Ovary (tissue), 3 donors: ENCODE results near the gene OPA1.

Experiments
- EP300 ChIP-seq: sonication (generic); formaldehyde crosslinking; IDR thresholded peaks from one replicate; pipeline ENCODE4 v1.6.1; 2017; ENCODE audit warnings: antibody characterized with exemption
- POLR2A ChIP-seq: fragments of 450-650 bp; IDR thresholded peaks from one replicate; pipeline ENCODE4 v1.6.1; 2017; ENCODE audit warnings: antibody characterized with exemption, mild to moderate bottlenecking, moderate library complexity
- TF ChIP-seq, protein P1 (sequence below), 3 donors: fragments of 450-650 bp in 2 of 3; fragments of 200-600 bp in 1 of 3; IDR thresholded peaks; one replicate each; pipeline versions ENCODE4 v1.5.1 to v1.8.0; 2016 to 2022; ENCODE audit warnings: antibody characterized with exemption in 3 of 3, mild to moderate bottlenecking in 1 of 3
- donor health status: DM: no; HTN: no; CAD: no.

DNA sequence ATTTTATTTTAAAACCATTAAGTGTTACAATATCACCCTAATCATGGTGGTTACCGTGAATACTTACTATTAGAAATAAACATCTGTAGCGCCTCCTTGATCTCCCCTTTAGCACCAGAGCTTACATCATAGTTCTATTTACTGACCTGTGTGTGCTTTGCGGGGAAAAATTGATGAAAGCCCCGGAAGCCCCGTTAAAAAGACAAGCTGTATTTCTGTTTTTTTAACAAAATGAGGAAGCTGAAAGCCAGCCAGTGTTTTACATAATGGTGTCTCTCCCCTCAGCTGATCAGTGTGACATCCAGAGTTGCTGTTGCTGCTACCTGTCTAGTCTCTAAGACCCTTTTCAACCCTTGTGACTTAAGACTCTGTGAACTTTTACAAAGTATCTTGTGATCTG is 100.8 kb downstream of the OPA1 start:
- TF ChIP-seq, protein P1, sequence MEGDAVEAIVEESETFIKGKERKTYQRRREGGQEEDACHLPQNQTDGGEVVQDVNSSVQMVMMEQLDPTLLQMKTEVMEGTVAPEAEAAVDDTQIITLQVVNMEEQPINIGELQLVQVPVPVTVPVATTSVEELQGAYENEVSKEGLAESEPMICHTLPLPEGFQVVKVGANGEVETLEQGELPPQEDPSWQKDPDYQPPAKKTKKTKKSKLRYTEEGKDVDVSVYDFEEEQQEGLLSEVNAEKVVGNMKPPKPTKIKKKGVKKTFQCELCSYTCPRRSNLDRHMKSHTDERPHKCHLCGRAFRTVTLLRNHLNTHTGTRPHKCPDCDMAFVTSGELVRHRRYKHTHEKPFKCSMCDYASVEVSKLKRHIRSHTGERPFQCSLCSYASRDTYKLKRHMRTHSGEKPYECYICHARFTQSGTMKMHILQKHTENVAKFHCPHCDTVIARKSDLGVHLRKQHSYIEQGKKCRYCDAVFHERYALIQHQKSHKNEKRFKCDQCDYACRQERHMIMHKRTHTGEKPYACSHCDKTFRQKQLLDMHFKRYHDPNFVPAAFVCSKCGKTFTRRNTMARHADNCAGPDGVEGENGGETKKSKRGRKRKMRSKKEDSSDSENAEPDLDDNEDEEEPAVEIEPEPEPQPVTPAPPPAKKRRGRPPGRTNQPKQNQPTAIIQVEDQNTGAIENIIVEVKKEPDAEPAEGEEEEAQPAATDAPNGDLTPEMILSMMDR (IDR thresholded peaks at IDR 0.05), result no peak
- no peak for TF ChIP-seq POLR2A
- TF ChIP-seq EP300, result no peak
